GM19240 (cell line): ENCODE results near the gene ALKBH6.
"Not testable (repeated sequence)": the region's sequence is repeated elsewhere in the genome, so short reads cannot be mapped to it uniquely, and the experiment has no call there.

Experiments
- DNase-seq: peaks from one replicate; pipeline ENCODE4 v3.0.0; 2011; ENCODE audit warnings: low spot score; ENCODE audit not compliant: insufficient read length

Gene ALKBH6

DNA sequence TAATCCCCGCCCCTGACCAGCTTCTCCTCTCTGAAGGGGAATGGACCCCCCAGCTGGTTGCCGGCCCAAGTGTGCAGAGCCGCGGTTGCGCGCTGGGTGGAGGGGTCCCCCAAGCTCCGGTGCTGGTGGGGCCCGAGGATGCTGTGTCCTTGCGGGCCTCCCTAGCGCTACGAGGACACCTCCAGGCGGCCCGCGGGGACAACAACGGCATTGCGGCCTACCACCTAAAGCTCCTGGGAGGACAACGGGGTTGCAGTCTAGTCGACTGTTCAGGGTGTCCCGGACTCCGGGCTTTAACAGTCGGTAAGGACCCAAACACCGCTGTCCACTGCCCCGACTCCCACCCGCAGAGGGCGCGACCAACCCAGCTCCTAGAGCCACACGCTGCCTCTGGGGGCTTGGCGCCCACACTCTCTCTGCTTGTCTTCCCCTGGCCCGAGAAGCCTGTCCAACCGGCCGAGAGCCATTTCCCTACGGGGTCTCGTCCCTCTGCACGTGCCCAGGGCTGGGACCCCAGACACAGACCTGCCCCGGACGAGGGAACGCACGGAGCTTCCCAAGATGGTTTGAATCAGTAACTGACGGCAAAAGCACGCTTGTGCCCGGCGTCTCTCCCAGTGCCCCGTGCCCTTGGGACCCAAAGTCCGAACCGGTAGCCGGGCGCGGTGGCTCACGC is 20.0 kb downstream of the ALKBH6 start:
- DNase-seq: no peak

DNA sequence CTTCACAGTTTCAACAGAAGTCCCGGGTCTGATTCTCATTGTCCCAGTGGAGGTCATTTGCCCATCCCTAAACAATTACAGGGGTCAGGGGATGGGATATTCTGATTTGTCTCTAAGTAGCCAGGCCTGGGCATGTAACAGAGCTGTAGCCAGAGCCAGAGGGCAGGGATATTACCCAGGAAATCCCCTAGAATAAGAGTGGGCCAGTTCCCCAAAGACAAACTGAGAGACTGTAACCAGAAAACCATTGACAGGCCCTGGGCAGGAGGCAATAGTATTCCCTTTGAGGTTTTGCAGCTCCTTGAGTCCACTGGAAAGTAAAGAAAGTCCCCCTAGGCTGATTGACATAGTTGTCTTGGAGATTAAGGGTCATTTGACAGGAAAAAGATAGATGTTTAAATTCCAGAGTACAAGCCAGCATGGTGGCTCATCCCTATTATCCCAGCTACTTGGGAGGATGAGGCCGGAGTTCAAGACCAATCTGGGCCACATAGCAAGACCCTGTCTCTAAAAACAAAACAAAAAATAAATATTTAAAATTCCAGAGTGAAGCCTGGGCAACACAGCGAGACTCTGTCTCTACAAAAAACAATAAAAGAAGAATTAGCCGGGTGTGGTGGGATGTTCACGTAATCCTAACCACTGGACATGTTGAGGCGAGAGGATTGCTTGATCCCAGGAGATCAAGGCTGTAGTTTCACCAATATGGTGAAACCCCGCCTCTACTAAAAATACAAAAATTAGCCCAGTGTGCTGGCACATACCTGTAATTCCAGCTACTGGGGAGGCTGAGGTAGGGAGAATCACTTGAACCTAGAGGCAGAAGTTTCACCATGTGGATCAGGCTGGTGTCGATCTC is 20.9 kb downstream of the ALKBH6 start:
- DNase-seq: no peak

- DNase-seq: no peak
Observed at GRCh38 chr19:35991731-35992450, 22.1 kb downstream of the ALKBH6 start.

- DNase-seq: no peak
Observed at GRCh38 chr19:35990771-35991730, 23.0 kb downstream of the ALKBH6 start.

DNA sequence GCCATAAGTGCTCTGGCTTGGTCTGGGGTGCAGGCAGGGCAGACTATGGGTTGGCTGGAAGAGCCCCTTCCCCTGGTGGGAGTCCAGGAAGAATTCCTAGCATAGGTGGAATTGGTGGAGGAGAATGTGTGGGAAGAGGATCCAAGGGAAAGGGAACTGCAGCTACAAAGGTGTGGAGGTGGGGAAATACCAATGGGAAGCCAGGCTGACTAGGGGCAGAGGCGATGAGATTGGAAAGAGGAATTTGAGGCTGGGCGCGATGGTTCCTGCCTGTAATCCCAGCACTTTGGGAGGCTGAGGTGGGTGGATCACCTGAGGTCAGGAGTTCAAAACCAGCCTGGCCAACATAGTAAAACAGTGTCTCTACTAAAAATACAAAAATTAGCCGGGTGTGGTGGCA is 23.9 kb downstream of the ALKBH6 start:
- DNase-seq: no peak

- DNase-seq: no peak
Observed at GRCh38 chr19:35988824-35989223, 25.2 kb downstream of the ALKBH6 start.

- no peak for DNase-seq
Observed at GRCh38 chr19:35987571-35987896, 26.5 kb downstream of the ALKBH6 start.

DNA sequence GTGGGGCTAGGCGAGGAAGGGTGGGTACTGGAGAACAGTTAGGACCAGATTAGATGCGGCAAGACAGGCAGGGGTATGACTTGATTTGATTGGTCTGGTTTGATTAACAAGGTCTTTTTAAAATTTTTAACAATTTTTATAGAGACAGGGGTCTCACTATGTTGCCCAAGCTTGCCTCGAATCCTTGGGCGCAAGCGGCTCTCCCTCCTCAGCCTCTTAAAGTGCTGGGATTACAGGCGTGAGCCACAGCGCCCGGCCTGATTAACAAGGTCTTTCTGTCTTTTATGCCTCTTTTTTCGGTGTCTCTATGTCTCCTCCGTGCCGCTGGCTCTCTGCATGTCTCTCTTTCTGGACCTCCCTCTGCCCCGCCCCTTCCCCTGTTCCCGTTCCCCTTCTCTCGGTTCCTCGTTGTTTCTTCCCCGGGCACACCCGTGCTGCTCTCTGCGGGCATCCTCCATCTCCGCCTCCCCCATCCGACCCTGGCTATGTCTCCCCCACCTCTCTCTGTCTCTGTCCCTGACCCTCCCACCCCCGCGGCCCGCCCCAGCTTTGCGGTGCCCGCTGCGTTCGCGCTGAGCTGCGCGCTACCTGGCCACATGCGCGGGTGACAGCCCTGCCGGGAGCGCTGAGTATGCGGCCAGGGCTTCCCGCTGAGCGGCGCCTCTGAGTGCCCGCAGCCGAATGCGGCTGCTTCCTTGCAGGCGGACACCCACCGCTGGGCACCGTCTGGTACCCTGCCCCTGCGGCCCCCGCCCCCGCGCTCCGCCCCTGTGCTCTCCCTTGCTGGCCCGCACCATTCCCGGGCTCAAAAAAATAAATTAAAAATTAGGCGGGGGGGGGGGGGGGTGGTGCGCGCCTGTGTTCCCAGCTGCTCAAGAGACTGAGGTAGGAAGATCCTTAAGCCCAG is 27.1 kb downstream of the ALKBH6 start:
- no peak for DNase-seq

DNA sequence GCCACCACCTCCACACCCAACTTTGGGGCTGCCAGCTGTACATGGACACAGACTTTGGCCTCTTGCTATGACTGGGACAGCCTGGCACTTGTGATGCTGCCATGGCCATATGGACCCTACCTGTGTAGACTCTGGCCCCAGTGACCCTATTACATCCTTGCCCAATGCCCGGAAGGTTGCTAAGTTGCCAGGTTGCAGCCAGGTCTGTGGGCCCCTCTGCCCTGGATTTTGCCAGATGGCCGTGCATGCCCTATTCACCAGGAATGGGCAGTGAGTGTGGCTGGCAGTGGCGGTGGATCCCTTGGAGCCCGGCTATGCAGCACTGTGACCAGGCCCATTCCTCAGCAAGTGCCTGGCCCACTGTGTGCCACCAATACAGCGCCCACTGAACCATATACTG is 27.9 kb downstream of the ALKBH6 start:
- no peak for DNase-seq

DNA sequence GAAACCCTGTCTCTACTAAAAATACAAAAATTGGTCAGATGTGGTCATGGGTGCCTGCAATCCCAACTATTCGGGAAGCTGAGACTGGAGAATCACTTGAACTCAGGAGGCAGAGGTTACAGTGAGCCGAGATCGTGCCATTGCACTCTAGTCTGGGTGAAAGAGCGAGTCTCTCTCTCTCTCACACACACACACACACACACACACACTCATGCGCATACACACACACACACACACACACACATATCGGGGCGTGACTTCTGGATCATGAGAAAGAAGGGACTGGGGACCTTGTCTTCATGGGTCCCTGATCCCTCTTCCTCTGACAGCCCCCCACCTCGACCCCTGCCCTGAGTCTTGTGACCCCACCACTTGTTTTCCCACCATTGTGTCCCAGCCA is 30.8 kb downstream of the ALKBH6 start:
- no peak for DNase-seq

DNA sequence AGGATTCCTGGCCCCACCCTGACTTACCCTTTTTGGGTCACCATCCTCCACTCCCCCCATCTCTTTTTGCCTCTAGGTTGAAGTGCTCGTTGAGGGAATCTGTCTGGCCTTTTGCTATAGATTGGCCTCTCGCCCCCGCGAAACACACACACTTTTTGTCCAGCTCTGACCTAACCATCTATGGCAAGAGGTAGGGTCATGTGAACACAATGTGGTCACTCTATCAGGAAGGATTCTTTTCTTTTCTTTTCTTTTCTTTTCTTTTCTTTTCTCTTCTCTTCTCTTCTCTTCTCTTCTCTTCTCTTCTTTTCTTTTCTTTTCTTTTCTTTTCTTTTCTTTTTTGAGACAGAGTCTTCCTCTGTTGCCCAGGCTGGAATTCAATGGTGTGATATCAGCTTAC is 33.0 kb downstream of the ALKBH6 start:
- not testable (repeated sequence) for DNase-seq

- DNase-seq: no peak
Observed at GRCh38 chr19:35978832-35979365, 35.1 kb downstream of the ALKBH6 start.

- no peak for DNase-seq
Observed at GRCh38 chr19:35978271-35978670, 35.7 kb downstream of the ALKBH6 start.

- no peak for DNase-seq
Observed at GRCh38 chr19:35977446-35978222, 36.4 kb downstream of the ALKBH6 start.

GRCh38 chr19:35975608-35976214 is 38.3 kb downstream of the ALKBH6 start:
- no peak for DNase-seq

DNA sequence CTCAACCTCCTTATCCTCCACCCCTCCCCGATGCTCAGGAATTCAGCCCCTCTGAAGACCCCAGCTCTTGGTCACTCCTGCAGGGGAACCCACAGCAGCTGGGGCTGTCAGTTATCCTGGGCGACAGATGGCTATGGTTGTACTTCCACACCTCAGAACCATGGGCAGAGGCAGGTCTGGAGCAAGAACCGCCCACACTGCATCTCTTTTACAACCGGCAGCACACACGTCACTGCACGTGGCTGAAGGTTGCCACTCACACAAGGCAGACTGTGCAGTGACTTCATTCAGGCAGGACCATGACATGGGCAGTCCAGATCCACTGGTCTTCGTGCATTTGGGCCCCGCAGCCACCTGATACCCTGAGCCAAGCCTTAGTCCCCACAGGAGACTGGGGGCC is 40.5 kb downstream of the ALKBH6 start:
- no peak for DNase-seq

GRCh38 chr19:35966771-35967170 is 47.2 kb downstream of the ALKBH6 start:
- no peak for DNase-seq

GRCh38 chr19:35963514-35963913 is 50.5 kb downstream of the ALKBH6 start:
- no peak for DNase-seq
